ENCODE results near the gene FOXP4.

FOXP4 gene

GRCh38 chr6:41529970-41530369 lies 16.2 kb upstream of the FOXP4 start:
- Mint-ChIP-seq H3K27me3 (peaks cover 15% of the 10 kb centered on the region in 2 donors), H3K36me3 (peaks cover 0 to 2% of the 10 kb centered on the region in 2 donors), H3K9me3 (no peaks in the 10 kb centered on the region), H3K27ac (no peak overlapping the region), H3K4me3 (no peak overlapping the region), H3K4me1 (peaks cover 32 to 54% of the 10 kb centered on the region in 2 donors)
- no peak for ATAC-seq (replicated peaks)
- no peak for DNase-seq

DNA sequence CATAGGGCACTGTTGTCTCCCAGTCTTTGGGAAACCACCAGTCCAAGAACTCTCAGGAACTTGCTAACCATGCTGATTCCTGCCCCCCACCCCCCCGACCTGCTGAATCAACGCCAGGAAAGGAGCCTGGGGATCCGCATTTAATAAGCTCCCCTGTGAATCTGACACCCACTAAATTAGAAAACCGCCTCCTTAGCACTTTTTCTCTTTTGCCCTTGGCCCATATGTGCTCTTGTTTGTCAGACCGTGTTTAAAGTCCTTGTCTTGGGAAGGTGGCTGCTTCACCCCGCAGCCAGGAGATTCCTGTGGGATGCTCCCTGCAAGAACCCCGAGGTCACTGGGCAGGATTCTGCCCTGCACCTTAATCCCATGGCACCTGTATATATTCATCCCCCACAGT lies 15.7 kb upstream of the FOXP4 start:
- Mint-ChIP-seq H3K4me1 (peaks cover 32 to 54% of the 10 kb centered on the region in 2 donors), H3K27me3 (peaks cover 10 to 12% of the 10 kb centered on the region in 2 donors), H3K36me3 (peaks cover 0 to 2% of the 10 kb centered on the region in 2 donors), H3K9me3 (no peaks in the 10 kb centered on the region), H3K4me3 (no peak overlapping the region), H3K27ac (no peak overlapping the region)
- ATAC-seq (replicated peaks) (no peak), DNase-seq (no peak)

DNA sequence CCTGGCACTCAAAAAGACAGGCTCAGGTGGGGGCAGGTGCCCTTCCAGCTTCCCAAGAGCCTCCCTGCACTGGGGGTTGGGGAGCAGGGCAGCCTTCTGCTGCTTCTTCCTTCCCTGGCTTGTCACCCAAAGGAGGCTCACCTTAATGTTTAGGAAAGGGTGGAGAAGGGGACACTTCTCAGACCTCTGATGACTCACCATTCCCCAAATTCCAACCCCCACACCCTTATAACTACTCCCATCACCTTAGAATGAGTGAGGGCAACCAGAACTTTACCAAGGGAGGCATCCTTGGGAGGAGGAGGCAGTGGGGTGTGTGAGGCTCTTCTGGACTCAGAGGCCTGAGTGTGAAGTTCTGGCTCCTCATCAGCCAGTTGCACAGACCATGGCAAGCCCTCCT lies 15.2 kb upstream of the FOXP4 start:
- Mint-ChIP-seq H3K27me3 (peaks cover 7 to 9% of the 10 kb centered on the region in 2 donors), H3K4me3 (peak overlapping the region in 1 of 2 donors; percentile 26)

GRCh38 chr6:41531591-41532582 lies 14.3 kb upstream of the FOXP4 start:
- Mint-ChIP-seq H3K4me1 (peaks cover 40 to 62% of the 10 kb centered on the region in 2 donors), H3K36me3 (peaks cover 0 to 2% of the 10 kb centered on the region in 2 donors), H3K27ac (peak overlapping the region; percentile 95), H3K9me3 (no peaks in the 10 kb centered on the region), H3K27me3 (peaks cover 8 to 14% of the 10 kb centered on the region in 2 donors), H3K4me3 (peak overlapping the region; percentile 69 to 79)
- DNase-seq = peak; percentile 80
- peak; percentile 93 to 94 for ATAC-seq (replicated peaks)

More for the DNA sequence above, 15.2 kb upstream of the FOXP4 start:
- ATAC-seq (replicated peaks) = no peak
- H3K4me1 Mint-ChIP-seq = peaks cover 32 to 54% of the 10 kb centered on the region in 2 donors
- H3K36me3 Mint-ChIP-seq = peaks cover 0 to 2% of the 10 kb centered on the region in 2 donors
- H3K9me3 Mint-ChIP-seq = no peaks in the 10 kb centered on the region
- DNase-seq = no peak
- peak overlapping the region; percentile 60 for H3K27ac Mint-ChIP-seq

DNA sequence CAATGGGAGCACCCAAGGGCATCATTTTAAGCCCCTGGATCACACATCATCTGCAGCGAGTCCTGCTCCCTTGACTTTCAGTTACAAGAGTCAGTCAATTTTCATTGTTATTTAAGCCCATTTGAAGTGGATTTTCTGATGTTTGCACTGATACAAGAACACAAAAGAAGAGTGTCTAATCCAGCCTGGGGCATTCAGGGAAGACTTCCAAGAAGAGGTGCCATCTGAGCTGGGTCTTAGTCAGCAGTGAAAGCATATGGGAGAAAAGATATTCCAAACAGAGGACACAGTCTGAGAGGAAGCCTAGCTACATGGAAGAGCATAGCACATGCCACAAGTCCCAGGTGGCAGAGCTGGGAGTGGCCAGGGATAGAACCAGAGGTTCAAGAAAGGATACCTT lies 10.4 kb upstream of the FOXP4 start:
- Mint-ChIP-seq H3K4me1 (peaks cover 35 to 56% of the 10 kb centered on the region in 2 donors), H3K36me3 (peaks cover 2 to 3% of the 10 kb centered on the region in 2 donors), H3K9me3 (no peaks in the 10 kb centered on the region), H3K27me3 (peaks cover 0 to 19% of the 10 kb centered on the region in 2 donors), H3K4me3 (no peak overlapping the region), H3K27ac (no peak overlapping the region)
- DNase-seq (no peak), ATAC-seq (replicated peaks) (no peak)

DNA sequence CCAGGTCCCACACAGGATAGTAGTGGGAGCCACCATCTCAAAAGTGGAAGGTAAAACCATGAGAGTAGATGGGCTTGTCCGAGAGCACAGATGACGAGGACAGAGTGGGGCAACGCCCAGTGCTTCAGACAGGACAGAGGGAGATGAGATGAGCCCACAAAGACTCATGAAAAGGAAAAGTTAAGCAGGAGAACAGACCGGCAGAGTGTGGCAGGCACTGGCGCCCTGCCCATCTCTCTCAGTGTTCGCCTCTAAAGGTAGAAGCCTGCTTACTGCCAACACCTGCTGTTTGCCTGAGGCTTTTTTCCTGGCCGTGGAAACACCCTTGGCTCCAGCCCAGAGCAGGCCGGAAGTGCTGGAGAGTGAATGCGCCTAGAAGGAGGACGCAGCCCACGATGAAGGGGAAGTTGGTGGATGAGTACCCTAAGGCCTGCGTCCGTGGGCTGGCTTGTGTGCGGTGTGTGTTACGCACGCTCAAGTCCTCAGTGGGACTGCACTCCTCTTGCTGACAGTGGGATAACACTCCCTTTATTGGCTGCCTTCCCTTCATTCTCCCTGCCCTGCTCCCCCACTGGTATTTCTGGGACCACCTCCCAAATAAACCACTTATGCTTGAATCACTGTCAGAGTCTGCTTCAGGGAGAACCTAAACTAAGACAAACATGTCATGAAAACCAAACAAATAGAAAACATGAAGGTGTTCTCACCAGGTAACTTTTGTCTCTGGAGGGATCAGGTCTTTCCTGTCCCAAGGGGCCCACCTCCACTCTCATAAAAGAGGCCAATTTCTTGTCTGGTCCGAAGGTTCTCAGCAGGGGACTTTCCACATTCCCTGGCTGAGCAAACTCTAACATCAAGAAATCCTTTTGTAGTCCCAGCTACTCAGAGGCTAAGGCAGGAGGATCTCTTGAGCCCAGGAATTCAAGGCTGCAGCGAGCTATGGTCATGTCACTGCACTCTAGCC lies 9.1 kb upstream of the FOXP4 start:
- Mint-ChIP-seq H3K27me3 (peaks cover 0 to 19% of the 10 kb centered on the region in 2 donors), H3K9me3 (no peaks in the 10 kb centered on the region), H3K4me1 (peaks cover 29 to 44% of the 10 kb centered on the region in 2 donors), H3K36me3 (peaks cover 2 to 3% of the 10 kb centered on the region in 2 donors), H3K27ac (no peak overlapping the region), H3K4me3 (no peak overlapping the region)
- DNase-seq = no peak
- ATAC-seq (replicated peaks) = peak in 1 of 2 donors; percentile 20

GRCh38 chr6:41538556-41539182 lies 7.5 kb upstream of the FOXP4 start:
- ATAC-seq (replicated peaks) (peak; percentile 49 to 53), DNase-seq (no peak)
- Mint-ChIP-seq H3K9me3 (no peaks in the 10 kb centered on the region), H3K4me3 (no peak overlapping the region), H3K27me3 (peaks cover 0 to 19% of the 10 kb centered on the region in 2 donors), H3K4me1 (peaks cover 23 to 31% of the 10 kb centered on the region in 2 donors), H3K36me3 (peaks cover 0 to 3% of the 10 kb centered on the region in 2 donors), H3K27ac (peak overlapping the region; percentile 39)

- H3K27me3 Mint-ChIP-seq = peaks cover 0 to 19% of the 10 kb centered on the region in 2 donors
- no peaks in the 10 kb centered on the region for H3K9me3 Mint-ChIP-seq
- no peak overlapping the region for H3K27ac Mint-ChIP-seq
- no peak for ATAC-seq (replicated peaks)
- DNase-seq = no peak
- no peak overlapping the region for H3K4me3 Mint-ChIP-seq
- peaks cover 0 to 3% of the 10 kb centered on the region in 2 donors for H3K36me3 Mint-ChIP-seq
- H3K4me1 Mint-ChIP-seq = peaks cover 24 to 31% of the 10 kb centered on the region in 2 donors
Measured at GRCh38 chr6:41539204-41539603, 7.0 kb upstream of the FOXP4 start.

DNA sequence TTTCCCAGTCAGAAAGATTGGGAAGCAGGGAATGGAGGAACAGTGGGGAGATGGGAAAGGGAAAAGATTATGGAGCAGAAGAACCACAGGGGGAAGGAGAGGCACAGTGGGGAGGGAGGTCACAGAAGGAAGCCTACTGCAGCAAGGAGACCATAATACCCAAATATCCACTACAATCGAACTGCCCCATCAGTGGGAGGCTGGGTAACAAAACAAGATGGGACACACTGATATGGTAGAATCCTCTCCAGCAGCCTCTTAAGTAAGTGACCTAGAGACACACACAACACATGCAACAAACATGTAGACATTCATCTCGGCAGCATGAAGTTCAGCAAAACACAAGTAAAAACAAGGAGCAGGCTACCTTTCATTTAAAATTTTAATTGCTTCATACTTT lies 4.8 kb upstream of the FOXP4 start:
- Mint-ChIP-seq H3K36me3 (peaks cover 0 to 3% of the 10 kb centered on the region in 2 donors), H3K27ac (no peak overlapping the region), H3K9me3 (no peaks in the 10 kb centered on the region), H3K4me1 (peaks cover 34 to 44% of the 10 kb centered on the region in 2 donors), H3K4me3 (no peak overlapping the region), H3K27me3 (peaks cover 0 to 16% of the 10 kb centered on the region in 2 donors)
- ATAC-seq (replicated peaks) (no peak), DNase-seq (no peak)

GRCh38 chr6:41543087-41543486 lies 3.1 kb upstream of the FOXP4 start:
- H3K9me3 Mint-ChIP-seq = no peaks in the 10 kb centered on the region

DNA sequence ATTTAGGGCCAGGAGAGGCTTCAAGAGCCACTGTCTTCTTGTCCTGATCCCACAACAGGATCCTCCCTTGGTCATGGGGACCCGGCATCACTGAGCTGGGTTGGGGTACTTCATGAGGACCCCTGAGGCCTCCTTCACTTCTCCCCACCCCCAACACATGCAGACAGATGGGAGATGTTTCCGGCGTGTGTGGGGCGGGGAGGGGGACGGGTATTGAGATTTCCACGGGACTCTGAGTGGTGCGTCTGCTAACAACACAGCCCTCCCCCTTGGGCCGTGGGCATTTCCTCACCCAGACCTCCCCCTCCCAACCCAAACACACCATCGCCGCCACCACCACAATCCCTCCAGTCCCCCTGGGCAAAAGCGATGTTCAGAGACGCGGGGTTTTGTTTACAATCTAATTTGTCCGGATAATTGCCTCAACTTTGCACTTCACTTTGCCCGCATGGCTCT lies 906 bp upstream of the FOXP4 start:
- Mint-ChIP-seq H3K4me1 (peaks cover 20 to 46% of the 10 kb centered on the region in 2 donors), H3K27me3 (peaks cover 0 to under 1% of the 10 kb centered on the region in 2 donors), H3K9me3 (no peaks in the 10 kb centered on the region), H3K27ac (peak overlapping the region; percentile 87), H3K4me3 (peak overlapping the region; percentile 84 to 86), H3K36me3 (peaks cover 0 to 7% of the 10 kb centered on the region in 2 donors)
- DNase-seq (no peak), ATAC-seq (replicated peaks) (peak in 1 of 2 donors; percentile 2)

More at GRCh38 chr6:41543087-41543486, 3.1 kb upstream of the FOXP4 start:
- Mint-ChIP-seq H3K27me3 (peaks cover 0 to 11% of the 10 kb centered on the region in 2 donors), H3K4me1 (peaks cover 21 to 35% of the 10 kb centered on the region in 2 donors), H3K36me3 (peaks cover 0 to 3% of the 10 kb centered on the region in 2 donors), H3K27ac (no peak overlapping the region), H3K4me3 (no peak overlapping the region)
- ATAC-seq (replicated peaks) (no peak), DNase-seq (no peak)

GRCh38 chr6:41546475-41546865 lies 289 bp downstream of the FOXP4 start:
- Mint-ChIP-seq H3K36me3 (peaks cover 3 to 13% of the 10 kb centered on the region in 2 donors), H3K27me3 (no peaks in the 10 kb centered on the region), H3K4me1 (peaks cover 22 to 53% of the 10 kb centered on the region in 2 donors), H3K9me3 (no peaks in the 10 kb centered on the region), H3K27ac (no peak overlapping the region), H3K4me3 (peak overlapping the region in 1 of 2 donors; percentile 95)
- ATAC-seq (replicated peaks) (peak; percentile 28 to 44), DNase-seq (no peak)

All from stimulated activated naive B cell treated with anti-CD40 and anti-IgM and Interleukin-4, amounts not matched to agents 10 μg/mL and 1 μg/mL and 100 μg/mL, for 72 hours (primary cell).